A673 (cell line): ENCODE measurements around the gene SLC66A2.

Experiments used
- EZH2 ChIP-seq: fragments of 200-600 bp; sonication (generic); IDR thresholded peaks from 2 replicates; pipeline ENCODE4 v1.6.1; 2017; ENCODE audit warnings: borderline replicate concordance, low read depth, mild to moderate bottlenecking, mixed read lengths, antibody characterized with exemption, low read length; ENCODE audit not compliant: poor library complexity, severe bottlenecking
- TF ChIP-seq, protein P1 (sequence below): fragments of 300-800, 200-600 bp; sonication (generic); conservative IDR thresholded peaks from 2 replicates; pipeline ENCODE4 v1.5.1; 2017; ENCODE audit warnings: low read depth, mild to moderate bottlenecking, antibody characterized with exemption, low read length, moderate library complexity, mixed read lengths

DNA sequence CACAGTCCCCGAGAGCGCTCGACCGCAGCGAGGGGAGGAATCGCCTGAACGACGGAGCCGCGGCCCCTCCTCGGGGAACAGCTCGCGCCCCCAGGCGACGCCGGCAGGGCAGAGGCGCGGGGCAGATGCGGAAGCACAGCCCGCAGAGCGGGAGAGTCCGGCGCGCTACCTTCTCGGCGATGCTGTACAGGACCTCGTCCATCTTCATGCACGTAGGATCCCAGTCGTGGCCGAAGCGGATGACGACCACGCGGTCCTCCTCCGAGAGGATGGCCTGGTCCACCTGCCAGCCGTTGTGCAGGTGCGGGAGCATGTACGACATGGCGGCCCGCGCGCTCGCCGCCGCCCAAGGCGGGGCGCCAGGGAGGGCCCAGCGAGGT lies 36.6 kb upstream of the SLC66A2 start:
- TF ChIP-seq, protein P1, sequence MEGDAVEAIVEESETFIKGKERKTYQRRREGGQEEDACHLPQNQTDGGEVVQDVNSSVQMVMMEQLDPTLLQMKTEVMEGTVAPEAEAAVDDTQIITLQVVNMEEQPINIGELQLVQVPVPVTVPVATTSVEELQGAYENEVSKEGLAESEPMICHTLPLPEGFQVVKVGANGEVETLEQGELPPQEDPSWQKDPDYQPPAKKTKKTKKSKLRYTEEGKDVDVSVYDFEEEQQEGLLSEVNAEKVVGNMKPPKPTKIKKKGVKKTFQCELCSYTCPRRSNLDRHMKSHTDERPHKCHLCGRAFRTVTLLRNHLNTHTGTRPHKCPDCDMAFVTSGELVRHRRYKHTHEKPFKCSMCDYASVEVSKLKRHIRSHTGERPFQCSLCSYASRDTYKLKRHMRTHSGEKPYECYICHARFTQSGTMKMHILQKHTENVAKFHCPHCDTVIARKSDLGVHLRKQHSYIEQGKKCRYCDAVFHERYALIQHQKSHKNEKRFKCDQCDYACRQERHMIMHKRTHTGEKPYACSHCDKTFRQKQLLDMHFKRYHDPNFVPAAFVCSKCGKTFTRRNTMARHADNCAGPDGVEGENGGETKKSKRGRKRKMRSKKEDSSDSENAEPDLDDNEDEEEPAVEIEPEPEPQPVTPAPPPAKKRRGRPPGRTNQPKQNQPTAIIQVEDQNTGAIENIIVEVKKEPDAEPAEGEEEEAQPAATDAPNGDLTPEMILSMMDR: peak; percentile 49
- TF ChIP-seq EZH2: no peak
